Upper lobe of left lung (tissue), 6 donors: ENCODE data around the gene CCDC107. TPM values are rescaled to one million over a fixed set of nuclear protein-coding genes. Genes with fewer than 3 reads are reported as not detected.
A peak's percentile ranks its signal among the peaks of the same experiment; 100 is the strongest.

ENCODE experiments used
- ATAC-seq, 2 donors: fragments of 200-7000 bp; cut with Tn5 transposase; one replicate each; pipeline ENCODE4 v1.9.1; 2022; ENCODE audit warnings: mild to moderate bottlenecking in 2 of 2, moderate library complexity in 2 of 2; ENCODE audit not compliant: low FRiP score in 2 of 2
- DNase-seq, 2 donors: peaks; one replicate each; pipeline ENCODE4 v3.0.0-alpha.2; 2019 to 2020
- H3K27ac ChIP-seq, 4 donors: fragments of 200-600 bp; sonication (generic); one replicate each; pipeline ENCODE4 v1.5.1; 2016 to 2019
- H3K27me3 ChIP-seq, 4 donors: fragments of 200-600 bp; sonication (generic); one replicate each; pipeline ENCODE4 v1.5.1; 2017 to 2019
- H3K36me3 ChIP-seq, 4 donors: fragments of 200-600 bp; sonication (generic); one replicate each; pipeline ENCODE4 v1.5.1; 2016 to 2019
- H3K4me1 ChIP-seq, 4 donors: fragments of 200-600 bp; sonication (generic); one replicate each; pipeline ENCODE4 v1.5.1; 2018 to 2019
- H3K4me3 ChIP-seq, 4 donors: fragments of 200-600 bp; sonication (generic); one replicate each; pipeline ENCODE4 v1.5.1; 2017 to 2019; ENCODE audit warnings: mild to moderate bottlenecking in 2 of 4, moderate library complexity in 1 of 4
- H3K9me3 ChIP-seq, 4 donors: fragments of 200-600 bp; sonication (generic); one replicate each; pipeline ENCODE4 v1.5.1; 2018 to 2019
- CTCF ChIP-seq, 6 experiments: fragments of 450-650 bp in 4 of 6; fragments of 200-600 bp in 2 of 6; sonication (generic) in 2 of 6; IDR thresholded peaks; one replicate each; pipeline ENCODE4 v1.5.1; 2016 to 2019; ENCODE audit warnings: antibody characterized with exemption in 6 of 6
- EP300 ChIP-seq, 4 donors: sonication (generic); formaldehyde crosslinking; IDR thresholded peaks; one replicate each; pipeline ENCODE4 v1.5.1; 2017; ENCODE audit warnings: antibody characterized with exemption in 4 of 4, control low read depth in 2 of 4
- POLR2A ChIP-seq, 4 donors: fragments of 450-650 bp; IDR thresholded peaks; one replicate each; pipeline ENCODE4 v1.5.1; 2016 to 2017; ENCODE audit warnings: antibody characterized with exemption in 4 of 4, mild to moderate bottlenecking in 2 of 4
- POLR2AphosphoS5 ChIP-seq, 2 donors: sonication (generic); formaldehyde crosslinking; IDR thresholded peaks; one replicate each; pipeline ENCODE4 v1.5.1; 2017; ENCODE audit warnings: antibody characterized with exemption in 2 of 2
- WGBS, 2 donors: methylation state at CpG; one replicate each; pipeline ENCODE4 v1.1.5; 2017 to 2018; 5-methylcytosine and 5-hydroxymethylcytosine counted together
- total RNA-seq, 6 donors: library from RNA; depleted of rRNA in 4 of 6; stranded (reverse); fragments of >200 nt in 4 of 6; gene quantifications; one replicate each; pipeline versions ENCODE4 v1.1.0 to v1.2.1, GENCODE V29; 2016 to 2021
- donor health status: DM: no; HTN: no; CAD: no; lungs with moderate emphysema.
- donor health status: DM: no; HTN: yes; CAD: no; lungs with severe emphysema.

CCDC107 gene
- total RNA-seq, 6 donors from 2014 or later: 17.8 to 49.4 (median 35.1) TPM

GRCh38 chr9:35646533-35647265 is 11.4 kb upstream of the CCDC107 start:
- no peaks in the 10 kb centered on the region for H3K36me3 ChIP-seq
- 0% methylated on average over 9 to 32 of the region's 58 CpGs for WGBS, 2 donors
- TF ChIP-seq POLR2A (IDR thresholded peaks at IDR 0.05) (peak; percentile 33 to 97 (median 92)), EP300 (IDR thresholded peaks at IDR 0.05) (no peak), POLR2AphosphoS5 (IDR thresholded peaks at IDR 0.05) (peak; percentile 91 to 95), CTCF (IDR thresholded peaks at IDR 0.05) (peak; percentile 94 to 99 (median 99))
- ATAC-seq (peak; percentile 97 to 99), DNase-seq (peak; percentile 97 to 99)
- no peaks in the 10 kb centered on the region for H3K9me3 ChIP-seq
- H3K27ac ChIP-seq: peak overlapping the region; percentile 82 to 93 (median 88)
- peak overlapping the region; percentile 26 to 68 (median 53) for H3K4me3 ChIP-seq
- peaks cover 11 to 34% (median 20%) of the 10 kb centered on the region in 4 donors for H3K4me1 ChIP-seq
- H3K27me3 ChIP-seq: no peaks in the 10 kb centered on the region

- Histone ChIP-seq H3K9me3 (no peaks in the 10 kb centered on the region), H3K36me3 (no peaks in the 10 kb centered on the region), H3K27me3 (no peaks in the 10 kb centered on the region), H3K4me1 (peaks cover 17 to 48% (median 28%) of the 10 kb centered on the region in 4 donors), H3K4me3 (peak overlapping the region in 3 of 4 donors; percentile 13 to 38 (median 25)), H3K27ac (peak overlapping the region in 2 of 4 donors; percentile 66 to 71)
- WGBS, 2 donors: 62 to 78% methylated on average over 18 to 26 of the region's 26 CpGs
- no peak for ATAC-seq
- TF ChIP-seq EP300 (IDR thresholded peaks at IDR 0.05) (no peak), POLR2A (IDR thresholded peaks at IDR 0.05) (no peak), CTCF (IDR thresholded peaks at IDR 0.05) (no peak), POLR2AphosphoS5 (IDR thresholded peaks at IDR 0.05) (no peak)
- peak in 1 of 2 donors; percentile 84 for DNase-seq
Observed at GRCh38 chr9:35649431-35650340, 8.4 kb upstream of the CCDC107 start.

- Histone ChIP-seq H3K27me3 (no peaks in the 10 kb centered on the region), H3K27ac (peak within 1 kb of the TSS in 2 of 4 donors; percentile 66 to 71), H3K36me3 (no peaks in the 10 kb centered on the region), H3K4me1 (peaks cover 14 to 43% (median 23%) of the 10 kb centered on the region in 4 donors), H3K4me3 (peak within 1 kb of the TSS in 3 of 4 donors; percentile 13 to 38 (median 25)), H3K9me3 (no peaks in the 10 kb centered on the region)
- 73 to 79% methylated on average over 13 to 22 of the region's 22 CpGs for WGBS, 2 donors
- TF ChIP-seq POLR2A (IDR thresholded peaks at IDR 0.05) (no peak), CTCF (IDR thresholded peaks at IDR 0.05) (no peak), EP300 (IDR thresholded peaks at IDR 0.05) (no peak), POLR2AphosphoS5 (IDR thresholded peaks at IDR 0.05) (no peak)
- DNase-seq (peak in 1 of 2 donors; percentile 50), ATAC-seq (no peak)
Observed at GRCh38 chr9:35650341-35651158, 7.5 kb upstream of the CCDC107 start, which contains the start of gene SIT1. Gene SIT1, minus strand, starts transcription at chr9:35650931. Its CDS starts 78 bp downstream, at chr9:35650853.
